Measurements from ENCODE around the gene TICAM1. TPM values are rescaled to one million over a fixed set of nuclear protein-coding genes. Genes with fewer than 3 reads are reported as not detected.
A peak's percentile ranks its signal among the peaks of the same experiment; 100 is the strongest.

TICAM1 gene
- total and polyA plus RNA-seq, 2 experiments from 2014 or later, result 0.32 to 0.38 TPM

DNA sequence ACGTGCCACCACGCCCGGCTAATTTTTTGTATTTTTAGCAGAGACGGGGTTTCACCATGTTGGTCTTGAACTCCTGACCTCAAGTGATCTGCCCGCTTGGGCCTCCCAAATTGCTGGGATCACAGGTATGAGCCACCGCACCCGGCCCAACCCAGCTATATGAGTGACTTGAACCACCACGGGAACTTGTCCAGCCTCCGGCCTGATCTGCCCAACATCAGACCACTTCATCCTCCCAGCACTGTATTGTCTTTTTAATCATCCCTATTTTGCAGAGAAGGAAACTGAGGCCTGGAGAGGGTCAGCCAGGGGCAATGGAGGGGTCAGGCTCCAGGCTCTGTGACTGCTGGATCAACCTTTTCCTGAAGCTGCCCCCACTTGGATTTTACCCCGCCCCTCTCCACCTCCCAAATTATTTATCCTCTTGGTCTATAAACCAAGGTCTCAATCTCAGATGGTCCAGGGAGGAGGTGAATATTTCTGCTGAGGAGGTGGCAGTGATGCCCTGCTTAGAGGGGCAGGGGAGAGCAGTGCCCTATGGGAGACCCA, 36.8 kb upstream of the TICAM1 start:
- TF ChIP-seq, protein P1, sequence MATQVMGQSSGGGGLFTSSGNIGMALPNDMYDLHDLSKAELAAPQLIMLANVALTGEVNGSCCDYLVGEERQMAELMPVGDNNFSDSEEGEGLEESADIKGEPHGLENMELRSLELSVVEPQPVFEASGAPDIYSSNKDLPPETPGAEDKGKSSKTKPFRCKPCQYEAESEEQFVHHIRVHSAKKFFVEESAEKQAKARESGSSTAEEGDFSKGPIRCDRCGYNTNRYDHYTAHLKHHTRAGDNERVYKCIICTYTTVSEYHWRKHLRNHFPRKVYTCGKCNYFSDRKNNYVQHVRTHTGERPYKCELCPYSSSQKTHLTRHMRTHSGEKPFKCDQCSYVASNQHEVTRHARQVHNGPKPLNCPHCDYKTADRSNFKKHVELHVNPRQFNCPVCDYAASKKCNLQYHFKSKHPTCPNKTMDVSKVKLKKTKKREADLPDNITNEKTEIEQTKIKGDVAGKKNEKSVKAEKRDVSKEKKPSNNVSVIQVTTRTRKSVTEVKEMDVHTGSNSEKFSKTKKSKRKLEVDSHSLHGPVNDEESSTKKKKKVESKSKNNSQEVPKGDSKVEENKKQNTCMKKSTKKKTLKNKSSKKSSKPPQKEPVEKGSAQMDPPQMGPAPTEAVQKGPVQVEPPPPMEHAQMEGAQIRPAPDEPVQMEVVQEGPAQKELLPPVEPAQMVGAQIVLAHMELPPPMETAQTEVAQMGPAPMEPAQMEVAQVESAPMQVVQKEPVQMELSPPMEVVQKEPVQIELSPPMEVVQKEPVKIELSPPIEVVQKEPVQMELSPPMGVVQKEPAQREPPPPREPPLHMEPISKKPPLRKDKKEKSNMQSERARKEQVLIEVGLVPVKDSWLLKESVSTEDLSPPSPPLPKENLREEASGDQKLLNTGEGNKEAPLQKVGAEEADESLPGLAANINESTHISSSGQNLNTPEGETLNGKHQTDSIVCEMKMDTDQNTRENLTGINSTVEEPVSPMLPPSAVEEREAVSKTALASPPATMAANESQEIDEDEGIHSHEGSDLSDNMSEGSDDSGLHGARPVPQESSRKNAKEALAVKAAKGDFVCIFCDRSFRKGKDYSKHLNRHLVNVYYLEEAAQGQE (IDR thresholded peaks at IDR 0.05; ENCODE audit: unreplicated experiment), result no peak
- TF ChIP-seq, protein P2, sequence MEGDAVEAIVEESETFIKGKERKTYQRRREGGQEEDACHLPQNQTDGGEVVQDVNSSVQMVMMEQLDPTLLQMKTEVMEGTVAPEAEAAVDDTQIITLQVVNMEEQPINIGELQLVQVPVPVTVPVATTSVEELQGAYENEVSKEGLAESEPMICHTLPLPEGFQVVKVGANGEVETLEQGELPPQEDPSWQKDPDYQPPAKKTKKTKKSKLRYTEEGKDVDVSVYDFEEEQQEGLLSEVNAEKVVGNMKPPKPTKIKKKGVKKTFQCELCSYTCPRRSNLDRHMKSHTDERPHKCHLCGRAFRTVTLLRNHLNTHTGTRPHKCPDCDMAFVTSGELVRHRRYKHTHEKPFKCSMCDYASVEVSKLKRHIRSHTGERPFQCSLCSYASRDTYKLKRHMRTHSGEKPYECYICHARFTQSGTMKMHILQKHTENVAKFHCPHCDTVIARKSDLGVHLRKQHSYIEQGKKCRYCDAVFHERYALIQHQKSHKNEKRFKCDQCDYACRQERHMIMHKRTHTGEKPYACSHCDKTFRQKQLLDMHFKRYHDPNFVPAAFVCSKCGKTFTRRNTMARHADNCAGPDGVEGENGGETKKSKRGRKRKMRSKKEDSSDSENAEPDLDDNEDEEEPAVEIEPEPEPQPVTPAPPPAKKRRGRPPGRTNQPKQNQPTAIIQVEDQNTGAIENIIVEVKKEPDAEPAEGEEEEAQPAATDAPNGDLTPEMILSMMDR (conservative IDR thresholded peaks at IDR 0.05; ENCODE audit: low read depth in 2 of 2), result no peak
- TF ChIP-seq, protein P3, sequence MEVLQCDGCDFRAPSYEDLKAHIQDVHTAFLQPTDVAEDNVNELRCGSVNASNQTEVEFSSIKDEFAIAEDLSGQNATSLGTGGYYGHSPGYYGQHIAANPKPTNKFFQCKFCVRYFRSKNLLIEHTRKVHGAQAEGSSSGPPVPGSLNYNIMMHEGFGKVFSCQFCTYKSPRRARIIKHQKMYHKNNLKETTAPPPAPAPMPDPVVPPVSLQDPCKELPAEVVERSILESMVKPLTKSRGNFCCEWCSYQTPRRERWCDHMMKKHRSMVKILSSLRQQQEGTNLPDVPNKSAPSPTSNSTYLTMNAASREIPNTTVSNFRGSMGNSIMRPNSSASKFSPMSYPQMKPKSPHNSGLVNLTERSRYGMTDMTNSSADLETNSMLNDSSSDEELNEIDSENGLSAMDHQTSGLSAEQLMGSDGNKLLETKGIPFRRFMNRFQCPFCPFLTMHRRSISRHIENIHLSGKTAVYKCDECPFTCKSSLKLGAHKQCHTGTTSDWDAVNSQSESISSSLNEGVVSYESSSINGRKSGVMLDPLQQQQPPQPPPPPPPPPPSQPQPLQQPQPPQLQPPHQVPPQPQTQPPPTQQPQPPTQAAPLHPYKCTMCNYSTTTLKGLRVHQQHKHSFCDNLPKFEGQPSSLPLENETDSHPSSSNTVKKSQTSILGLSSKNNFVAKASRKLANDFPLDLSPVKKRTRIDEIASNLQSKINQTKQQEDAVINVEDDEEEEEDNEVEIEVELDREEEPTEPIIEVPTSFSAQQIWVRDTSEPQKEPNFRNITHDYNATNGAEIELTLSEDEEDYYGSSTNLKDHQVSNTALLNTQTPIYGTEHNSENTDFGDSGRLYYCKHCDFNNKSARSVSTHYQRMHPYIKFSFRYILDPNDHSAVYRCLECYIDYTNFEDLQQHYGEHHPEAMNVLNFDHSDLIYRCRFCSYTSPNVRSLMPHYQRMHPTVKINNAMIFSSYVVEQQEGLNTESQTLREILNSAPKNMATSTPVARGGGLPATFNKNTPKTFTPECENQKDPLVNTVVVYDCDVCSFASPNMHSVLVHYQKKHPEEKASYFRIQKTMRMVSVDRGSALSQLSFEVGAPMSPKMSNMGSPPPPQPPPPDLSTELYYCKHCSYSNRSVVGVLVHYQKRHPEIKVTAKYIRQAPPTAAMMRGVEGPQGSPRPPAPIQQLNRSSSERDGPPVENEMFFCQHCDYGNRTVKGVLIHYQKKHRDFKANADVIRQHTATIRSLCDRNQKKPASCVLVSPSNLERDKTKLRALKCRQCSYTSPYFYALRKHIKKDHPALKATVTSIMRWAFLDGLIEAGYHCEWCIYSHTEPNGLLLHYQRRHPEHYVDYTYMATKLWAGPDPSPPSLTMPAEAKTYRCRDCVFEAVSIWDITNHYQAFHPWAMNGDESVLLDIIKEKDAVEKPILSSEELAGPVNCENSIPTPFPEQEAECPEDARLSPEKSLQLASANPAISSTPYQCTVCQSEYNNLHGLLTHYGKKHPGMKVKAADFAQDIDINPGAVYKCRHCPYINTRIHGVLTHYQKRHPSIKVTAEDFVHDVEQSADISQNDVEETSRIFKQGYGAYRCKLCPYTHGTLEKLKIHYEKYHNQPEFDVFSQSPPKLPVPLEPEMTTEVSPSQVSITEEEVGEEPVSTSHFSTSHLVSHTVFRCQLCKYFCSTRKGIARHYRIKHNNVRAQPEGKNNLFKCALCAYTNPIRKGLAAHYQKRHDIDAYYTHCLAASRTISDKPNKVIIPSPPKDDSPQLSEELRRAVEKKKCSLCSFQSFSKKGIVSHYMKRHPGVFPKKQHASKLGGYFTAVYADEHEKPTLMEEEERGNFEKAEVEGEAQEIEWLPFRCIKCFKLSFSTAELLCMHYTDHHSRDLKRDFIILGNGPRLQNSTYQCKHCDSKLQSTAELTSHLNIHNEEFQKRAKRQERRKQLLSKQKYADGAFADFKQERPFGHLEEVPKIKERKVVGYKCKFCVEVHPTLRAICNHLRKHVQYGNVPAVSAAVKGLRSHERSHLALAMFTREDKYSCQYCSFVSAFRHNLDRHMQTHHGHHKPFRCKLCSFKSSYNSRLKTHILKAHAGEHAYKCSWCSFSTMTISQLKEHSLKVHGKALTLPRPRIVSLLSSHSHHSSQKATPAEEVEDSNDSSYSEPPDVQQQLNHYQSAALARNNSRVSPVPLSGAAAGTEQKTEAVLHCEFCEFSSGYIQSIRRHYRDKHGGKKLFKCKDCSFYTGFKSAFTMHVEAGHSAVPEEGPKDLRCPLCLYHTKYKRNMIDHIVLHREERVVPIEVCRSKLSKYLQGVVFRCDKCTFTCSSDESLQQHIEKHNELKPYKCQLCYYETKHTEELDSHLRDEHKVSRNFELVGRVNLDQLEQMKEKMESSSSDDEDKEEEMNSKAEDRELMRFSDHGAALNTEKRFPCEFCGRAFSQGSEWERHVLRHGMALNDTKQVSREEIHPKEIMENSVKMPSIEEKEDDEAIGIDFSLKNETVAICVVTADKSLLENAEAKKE (CRISPR knock-in tag; IDR thresholded peaks at IDR 0.05), result no peak
- TF ChIP-seq NANOG (IDR thresholded peaks at IDR 0.05; ENCODE audit: borderline replicate concordance) (no peak), STAT1 (IDR thresholded peaks at IDR 0.05; ENCODE audit: unreplicated experiment) (no peak)
- peak overlapping the region; percentile 80 for H3K4me3 Mint-ChIP-seq
- peaks cover 9% of the 10 kb centered on the region for H3K27me3 Mint-ChIP-seq (ENCODE audit: insufficient read depth, low read depth, poor library complexity)
- Histone ChIP-seq H4K20me1 (replicated peaks; ENCODE audit: insufficient read depth) (peaks cover 4% of the 10 kb centered on the region; the same call in 1 of the 2 replicates), H2AFZ (peak overlapping the region; percentile 94; the same call in 1 of the 2 replicates), H3K9me2 (ENCODE audit: insufficient read depth) (no peaks in the 10 kb centered on the region), H3K27ac (ENCODE audit: low read depth) (no peak overlapping the region), H3K4me2 (no peak overlapping the region), H3K79me2 (replicated peaks; ENCODE audit: insufficient read depth) (peaks cover 4% of the 10 kb centered on the region; the same call in 1 of the 2 replicates), H3F3A (replicated peaks; ENCODE audit: low read depth) (no peaks in the 10 kb centered on the region), H3K36me3 (ENCODE audit: insufficient read depth) (no peaks in the 10 kb centered on the region), H3K27me3 (ENCODE audit: insufficient read depth) (no peaks in the 10 kb centered on the region), H3K4me1 (ENCODE audit: insufficient read depth) (peaks cover 7% of the 10 kb centered on the region; the same call in 1 of the 2 replicates), H3K4me3 (0 out of 2 replicates have a peak overlapping the region, but pooled peaks have one; percentile 97)
- H3K36me3 Mint-ChIP-seq (ENCODE audit: low read depth), result no peaks in the 10 kb centered on the region
- DNase-seq (ENCODE audit: low spot score) (no peak), ATAC-seq (no peak)
- no peak overlapping the region for H3K27ac Mint-ChIP-seq
- H3K4me1 Mint-ChIP-seq, result peaks cover 5% of the 10 kb centered on the region; the same call in 2 of the 3 replicates
- H3K9me3 Mint-ChIP-seq, result no peaks in the 10 kb centered on the region; the same call in 2 of the 3 replicates

All from GM23338 (cell line).